Keratinocyte (primary cell): ENCODE data around the gene TOMM6. TPM values are rescaled to one million over a fixed set of nuclear protein-coding genes. Genes with fewer than 3 reads are reported as not detected.
"Not testable (repeated sequence)": the region's sequence is repeated elsewhere in the genome, so short reads cannot be mapped to it uniquely, and the experiment has no call there.

Experiments used
- DNase-seq: peaks from one replicate; pipeline ENCODE4 v3.0.0-alpha.2; 2011; ENCODE audit warnings: low read depth, missing footprints, low spot score
- FAIRE-seq: peaks from 2 replicates; lab custom pipeline; 2011; peaks lifted over from hg19 to GRCh38; lab: Jason Lieb, UNC
- H2AFZ ChIP-seq: 2 replicates; pipeline ENCODE4 v1.6.0; 2012; ENCODE audit warnings: low read length, control low read depth, inconsistent platforms; ENCODE audit not compliant: control insufficient read depth
- H3K27ac ChIP-seq: 2 replicates; pipeline ENCODE4 v1.5.1; 2011; ENCODE audit warnings: low read length; ENCODE audit not compliant: control insufficient read depth, insufficient read depth
- H3K27me3 ChIP-seq: 3 replicates; pipeline ENCODE4 v1.6.0; 2011; ENCODE audit warnings: low read length; ENCODE audit not compliant: control insufficient read depth, insufficient read depth; ENCODE audit errors: extremely low read depth
- H3K36me3 ChIP-seq, 2 experiments: 2 replicates in 1 of 2; 3 replicates in 1 of 2; pipeline ENCODE4 v1.5.1; 2011; ENCODE audit warnings: low read length in 2 of 2, mild to moderate bottlenecking in 1 of 2; ENCODE audit not compliant: control insufficient read depth in 2 of 2, insufficient read depth in 2 of 2; ENCODE audit errors: extremely low read depth in 1 of 2
- H3K4me1 ChIP-seq: 3 replicates; pipeline ENCODE4 v1.5.1; 2011; ENCODE audit warnings: low read length; ENCODE audit not compliant: control insufficient read depth, insufficient read depth; ENCODE audit errors: extremely low read depth
- H3K4me2 ChIP-seq: 3 replicates; pipeline ENCODE4 v1.6.0; 2011; ENCODE audit warnings: low read depth, low read length; ENCODE audit not compliant: control insufficient read depth, insufficient read depth; ENCODE audit errors: extremely low read depth
- H3K4me3 ChIP-seq, 3 experiments: fragments of 200-600 bp in 1 of 3; sonication (generic) in 1 of 3; 2 replicates in 2 of 3; 3 replicates in 1 of 3; pipeline ENCODE4 v1.5.1; 2011 to 2016; ENCODE audit warnings: low read length in 3 of 3, mild to moderate bottlenecking in 3 of 3, control low read depth in 2 of 3, inconsistent platforms in 1 of 3, low read depth in 1 of 3, mixed read lengths in 1 of 3, mixed run types in 1 of 3, moderate library complexity in 1 of 3; ENCODE audit not compliant: control insufficient read depth in 2 of 3, insufficient read depth in 2 of 3; ENCODE audit errors: extremely low read depth in 1 of 3
- H3K79me2 ChIP-seq: 2 replicates; pipeline ENCODE4 v1.6.0; 2012; ENCODE audit warnings: low read length; ENCODE audit not compliant: control insufficient read depth, insufficient read depth
- H3K9ac ChIP-seq: 3 replicates; pipeline ENCODE4 v1.6.0; 2011; ENCODE audit warnings: low read length; ENCODE audit not compliant: control insufficient read depth, insufficient read depth; ENCODE audit errors: extremely low read depth
- H3K9me1 ChIP-seq: 3 replicates; pipeline ENCODE4 v1.6.0; 2011; ENCODE audit warnings: low read length; ENCODE audit not compliant: control insufficient read depth, insufficient read depth; ENCODE audit errors: extremely low read depth
- H3K9me3 ChIP-seq: 2 replicates; pipeline ENCODE4 v1.5.1; 2012; ENCODE audit warnings: low read depth, low read length; ENCODE audit not compliant: control insufficient read depth
- H4K20me1 ChIP-seq: 3 replicates; pipeline ENCODE4 v1.6.0; 2011; ENCODE audit warnings: low read length; ENCODE audit not compliant: control insufficient read depth, insufficient read depth; ENCODE audit errors: extremely low read depth
- CTCF ChIP-seq, 3 experiments: IDR thresholded peaks in 1 of 3; conservative IDR thresholded peaks in 1 of 3; optimal IDR thresholded peaks in 1 of 3; 2 replicates in 2 of 3; 3 replicates in 1 of 3; pipeline versions ENCODE3 to v1.5.1; 2011; ENCODE audit warnings: low read length in 3 of 3, mild to moderate bottlenecking in 3 of 3, moderate library complexity in 2 of 3, control low read depth in 1 of 3, inconsistent platforms in 1 of 3; ENCODE audit not compliant: insufficient read depth in 2 of 3; ENCODE audit errors: extremely low read depth in 1 of 3
- EZH2 ChIP-seq: IDR thresholded peaks from one replicate; pipeline ENCODE4 v1.6.1; 2012; ENCODE audit warnings: inconsistent platforms, mild to moderate bottlenecking, low read length, moderate library complexity
- dilution Hi-C: fragments of 300-500 bp; cut with MboI; formaldehyde crosslinking; loops from one replicate; pipeline ENCODE4 v1.7.0; 2020; ENCODE audit warnings: low sequenced_read_pairs; ENCODE audit not compliant: extremely low pct_ligation_motif_present
- polyA plus RNA-seq, 5 experiments: library from polyadenylated mRNA; depleted of rRNA in 3 of 5; stranded (reverse) in 3 of 5; stranded (forward) in 1 of 5; unstranded in 1 of 5; fragments of >200 nt; gene quantifications; 1 replicate in 1 of 5; 2 replicates in 3 of 5; 3 replicates in 1 of 5; pipeline versions ENCODE4 v1.2.1 to v1.2.3, GENCODE V29; 2011 to 2012; ENCODE audit warnings: missing spikeins in 2 of 5, low read depth in 1 of 5, low replicate concordance in 1 of 5

TOMM6 gene
- polyA plus RNA-seq, 1 donor (not counting 4 experiments of a cell fraction or from before 2014, with no cell fraction given), result 374 TPM

GRCh38 chr6:41805830-41806774, 18.6 kb downstream of the TOMM6 start:
- H2AFZ ChIP-seq, result no peak overlapping the region
- no peaks in the 10 kb centered on the region for H3K9me3 ChIP-seq
- no peaks in the 10 kb centered on the region for H4K20me1 ChIP-seq
- no peak for DNase-seq
- dilution Hi-C loops, result no loop called here
- H3K4me1 ChIP-seq, result no peaks in the 10 kb centered on the region
- no peak overlapping the region for H3K27ac ChIP-seq
- no peaks in the 10 kb centered on the region for H3K27me3 ChIP-seq
- no peaks in the 10 kb centered on the region for H3K79me2 ChIP-seq
- H3K9me1 ChIP-seq, result no peaks in the 10 kb centered on the region
- H3K9ac ChIP-seq, result no peak overlapping the region
- no peaks in the 10 kb centered on the region for H3K36me3 ChIP-seq
- H3K4me2 ChIP-seq, result no peak overlapping the region
- TF ChIP-seq EZH2 (no peak), CTCF (optimal IDR thresholded peaks at IDR 0.05 in 1 of 3, IDR thresholded peaks at IDR 0.05 in 1 of 3, conservative IDR thresholded peaks at IDR 0.05 in 1 of 3; ENCODE audit: extremely low read depth in 1 of 3, insufficient read depth in 2 of 3, low read length in 3 of 3) (no peak)
- no peak overlapping the region for H3K4me3 ChIP-seq
- FAIRE-seq, result no peak

DNA sequence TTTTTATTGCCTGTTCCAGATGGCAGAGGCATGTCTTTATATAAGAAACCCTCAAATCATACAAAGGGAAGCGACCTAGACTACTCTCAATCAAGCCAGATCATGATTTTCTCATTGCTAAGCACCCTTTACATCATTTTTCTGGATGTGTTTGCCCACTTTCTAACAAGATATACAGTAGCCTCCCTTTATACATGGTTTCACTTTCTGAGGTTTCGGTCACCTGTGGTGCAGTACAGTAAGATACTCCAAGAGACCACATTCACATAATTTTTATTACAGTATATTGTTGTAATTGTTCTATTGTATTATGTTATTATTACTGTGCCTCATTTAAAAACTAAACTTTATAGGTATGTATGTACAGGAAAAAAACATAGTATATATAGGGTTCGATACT, 23.6 kb downstream of the TOMM6 start:
- H3K4me2 ChIP-seq, result no peak overlapping the region
- no peaks in the 10 kb centered on the region for H3K36me3 ChIP-seq
- no peak for TF ChIP-seq CTCF (optimal IDR thresholded peaks at IDR 0.05 in 1 of 3, IDR thresholded peaks at IDR 0.05 in 1 of 3, conservative IDR thresholded peaks at IDR 0.05 in 1 of 3; ENCODE audit: extremely low read depth in 1 of 3, insufficient read depth in 2 of 3, low read length in 3 of 3)
- TF ChIP-seq EZH2, result no peak
- H3K4me1 ChIP-seq, result peaks cover 14% of the 10 kb centered on the region
- no peak overlapping the region for H3K4me3 ChIP-seq
- no peaks in the 10 kb centered on the region for H3K79me2 ChIP-seq
- no peaks in the 10 kb centered on the region for H3K9me3 ChIP-seq
- H4K20me1 ChIP-seq, result no peaks in the 10 kb centered on the region
- DNase-seq, result no peak
- no peak overlapping the region for H3K9ac ChIP-seq
- no peak for FAIRE-seq
- no peaks in the 10 kb centered on the region for H3K27me3 ChIP-seq
- no peak overlapping the region for H2AFZ ChIP-seq
- H3K27ac ChIP-seq, result no peak overlapping the region
- H3K9me1 ChIP-seq, result no peaks in the 10 kb centered on the region
- dilution Hi-C loops, result no loop called here

GRCh38 chr6:41811946-41812345, 24.5 kb downstream of the TOMM6 start:
- H3K9me1 ChIP-seq, H3K79me2 ChIP-seq, H4K20me1 ChIP-seq, H3K36me3 ChIP-seq, H3K9ac ChIP-seq, H3K27me3 ChIP-seq, DNase-seq, dilution Hi-C loops, H3K9me3 ChIP-seq, FAIRE-seq, H3K4me2 ChIP-seq, H3K4me3 ChIP-seq, H2AFZ ChIP-seq, H3K27ac ChIP-seq: not testable (repeated sequence)
- peaks cover 14% of the 10 kb centered on the region for H3K4me1 ChIP-seq
